ENCODE measurements around the gene PCDHGA10. TPM values are rescaled to one million over a fixed set of nuclear protein-coding genes. Genes with fewer than 3 reads are reported as not detected.
A peak's percentile ranks its signal among the peaks of the same experiment; 100 is the strongest.

Gene PCDHGA10
- total and polyA plus RNA-seq, 2 of the 8 experiments (the other 6 are each of a cell fraction or from before 2014, with no cell fraction given): 2.2 to 6.4 TPM

DNA sequence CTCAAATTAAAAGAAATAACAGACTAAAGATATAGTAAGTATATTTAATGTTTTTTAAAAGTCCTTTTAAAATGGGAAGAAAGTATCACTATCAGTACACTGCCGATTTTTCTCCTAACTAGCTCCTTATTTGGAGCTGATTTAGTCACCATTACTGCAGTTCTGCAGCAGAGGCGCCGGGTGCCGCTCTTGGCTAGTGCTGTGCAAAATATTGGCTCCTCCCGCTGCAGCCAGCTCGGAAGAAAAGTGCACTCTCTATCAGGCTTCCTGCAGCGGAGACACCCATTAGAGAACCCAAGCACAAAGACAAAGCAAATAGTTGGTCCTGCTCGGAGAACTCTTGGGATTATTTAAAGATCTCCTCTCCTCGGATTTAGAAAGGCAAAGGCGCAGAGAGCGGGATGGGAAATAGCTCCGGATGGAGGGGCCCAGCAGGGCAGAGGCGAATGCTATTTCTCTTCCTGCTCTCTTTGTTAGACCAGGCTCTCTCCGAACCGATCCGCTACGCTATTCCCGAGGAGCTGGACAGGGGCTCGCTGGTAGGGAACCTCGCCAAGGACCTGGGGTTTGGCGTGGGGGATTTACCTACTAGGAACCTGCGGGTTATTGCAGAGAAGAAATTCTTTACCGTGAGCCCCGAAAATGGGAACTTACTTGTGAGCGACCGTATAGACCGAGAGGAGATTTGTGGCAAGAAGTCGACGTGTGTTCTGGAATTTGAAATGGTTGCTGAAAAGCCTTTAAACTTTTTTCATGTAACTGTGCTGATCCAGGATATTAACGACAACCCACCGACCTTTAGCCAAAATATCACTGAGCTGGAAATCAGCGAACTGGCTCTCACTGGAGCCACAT lies 42.6 kb upstream of the PCDHGA10 start, which contains the start of gene PCDHGB3:
Gene PCDHGB3, plus strand, starts transcription at position 249 of the 855 bp plus-strand sequence. Its CDS starts 153 bp downstream, at position 402.
- H3K79me2 ChIP-seq (ENCODE audit: control insufficient read depth in 1 of 2, insufficient read depth in 2 of 2, low read length in 2 of 2): no peaks in the 10 kb centered on the region
- H3K79me1 ChIP-seq (ENCODE audit: low read depth, low read length): no peaks in the 10 kb centered on the region
- H3K4me3 ChIP-seq (ENCODE audit: extremely low read depth in 1 of 4, insufficient read depth in 2 of 4, low read depth in 3 of 4, low read length in 4 of 4): no peak within 1 kb of the TSS
- H3K9me3 ChIP-seq (ENCODE audit: insufficient read depth in 2 of 2, low read depth in 1 of 2, low read length in 1 of 2): peaks cover 42 to 55% of the 10 kb centered on the region in 2 experiments
- no peak within 1 kb of the TSS for H2AFZ ChIP-seq (ENCODE audit: low read length)
- H3K4ac ChIP-seq (replicated peaks; ENCODE audit: insufficient read length, low read depth, low read length): no peak within 1 kb of the TSS
- H3K9ac ChIP-seq (replicated peaks in 1 of 4; ENCODE audit: extremely low read depth in 1 of 4, low read depth in 3 of 4, low read length in 3 of 4): no peak within 1 kb of the TSS
- CTCF ChIA-PET (ENCODE audit: partially characterized antibody): interaction anchor here (0.6 to 3.7 kb wide), 34 partner anchors 8 to 591 kb away, joined by 3 to 27 read pairs (median 4); partner anchors contain the start of genes PCDHB10, PCDHB14, PCDHB4 and PCDHGA10
- H2AK5ac ChIP-seq (ENCODE audit: low read depth, low read length): no peak within 1 kb of the TSS
- H3K36me3 ChIP-seq (ENCODE audit: control insufficient read depth in 2 of 4, insufficient read depth in 4 of 4, low read length in 3 of 4): peaks cover 0 to 3% (median 0%) of the 10 kb centered on the region in 4 experiments; a peak in 2 of 8 replicates
- no peak within 1 kb of the TSS for H4K8ac ChIP-seq (ENCODE audit: extremely low read depth, insufficient read depth, low read length)
- H3K18ac ChIP-seq (ENCODE audit: extremely low read depth, low read length): no peak within 1 kb of the TSS
- H3K23me2 ChIP-seq (ENCODE audit: low read depth, low read length): no peaks in the 10 kb centered on the region
- FAIRE-seq (no peak), DNase-seq (ENCODE audit: low read depth in 1 of 2, low spot score in 2 of 2) (no peak)
- H3K56ac ChIP-seq (replicated peaks; ENCODE audit: insufficient read length, low read depth, low read length): no peak within 1 kb of the TSS
- 89% methylated on average over 32 of the region's 32 CpGs; no CpG with 5 or more reads in 1 of the 2 experiments for WGBS, 2 experiments (ENCODE audit: extremely low coverage in 1 of 2, insufficient coverage in 1 of 2, insufficient read length in 1 of 2, insufficient replicate concordance in 2 of 2, low coverage in 1 of 2, low lambda C conversion rate in 2 of 2, missing lambda C conversion rate in 1 of 2)
- no peak within 1 kb of the TSS for H2BK12ac ChIP-seq (ENCODE audit: low read depth, low read length)
- no peaks in the 10 kb centered on the region for H3K27me3 ChIP-seq (replicated peaks in 1 of 4; ENCODE audit: control insufficient read depth in 3 of 4, extremely low read depth in 1 of 4, insufficient read depth in 3 of 4, low read length in 3 of 4)
- H4K5ac ChIP-seq (ENCODE audit: insufficient read length, low read depth, low read length): no peak within 1 kb of the TSS
- peak; percentile 43 to 50; a peak in 3 of 4 replicates for TF ChIP-seq RAD21 (IDR thresholded peaks at IDR 0.05 in 1 of 2, conservative IDR thresholded peaks at IDR 0.05 in 1 of 2; ENCODE audit: low read depth in 2 of 2, low read length in 2 of 2)
- TF ChIP-seq, protein P1, sequence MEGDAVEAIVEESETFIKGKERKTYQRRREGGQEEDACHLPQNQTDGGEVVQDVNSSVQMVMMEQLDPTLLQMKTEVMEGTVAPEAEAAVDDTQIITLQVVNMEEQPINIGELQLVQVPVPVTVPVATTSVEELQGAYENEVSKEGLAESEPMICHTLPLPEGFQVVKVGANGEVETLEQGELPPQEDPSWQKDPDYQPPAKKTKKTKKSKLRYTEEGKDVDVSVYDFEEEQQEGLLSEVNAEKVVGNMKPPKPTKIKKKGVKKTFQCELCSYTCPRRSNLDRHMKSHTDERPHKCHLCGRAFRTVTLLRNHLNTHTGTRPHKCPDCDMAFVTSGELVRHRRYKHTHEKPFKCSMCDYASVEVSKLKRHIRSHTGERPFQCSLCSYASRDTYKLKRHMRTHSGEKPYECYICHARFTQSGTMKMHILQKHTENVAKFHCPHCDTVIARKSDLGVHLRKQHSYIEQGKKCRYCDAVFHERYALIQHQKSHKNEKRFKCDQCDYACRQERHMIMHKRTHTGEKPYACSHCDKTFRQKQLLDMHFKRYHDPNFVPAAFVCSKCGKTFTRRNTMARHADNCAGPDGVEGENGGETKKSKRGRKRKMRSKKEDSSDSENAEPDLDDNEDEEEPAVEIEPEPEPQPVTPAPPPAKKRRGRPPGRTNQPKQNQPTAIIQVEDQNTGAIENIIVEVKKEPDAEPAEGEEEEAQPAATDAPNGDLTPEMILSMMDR (IDR thresholded peaks at IDR 0.05; ENCODE audit: control extremely low read depth in 1 of 3, insufficient read depth in 1 of 3, low read depth in 1 of 3, low read length in 3 of 3): peak; percentile 14 to 28 (median 24); a peak in 3 of 4 replicates
- TF ChIP-seq CHD1 (IDR thresholded peaks at IDR 0.05; ENCODE audit: low read depth, low read length): no peak
- no peak within 1 kb of the TSS for H2BK20ac ChIP-seq (ENCODE audit: low read length)
- no peaks in the 10 kb centered on the region for H3K4me1 ChIP-seq (replicated peaks in 1 of 4; ENCODE audit: control insufficient read depth in 3 of 4, insufficient read depth in 4 of 4, low read length in 3 of 4)
- H4K20me1 ChIP-seq (replicated peaks in 1 of 2; ENCODE audit: control insufficient read depth in 1 of 2, insufficient read depth in 2 of 2, low read length in 2 of 2): no peaks in the 10 kb centered on the region
- no peak within 1 kb of the TSS for H3K23ac ChIP-seq (ENCODE audit: insufficient read length)
- no peak within 1 kb of the TSS for H3K14ac ChIP-seq (ENCODE audit: insufficient read length)
- H2BK15ac ChIP-seq (ENCODE audit: low read length): no peak within 1 kb of the TSS
- POLR2A ChIA-PET (ENCODE audit: partially characterized antibody): interaction anchor here (1.1 to 1.6 kb wide), 2 partner anchors 17 to 276 kb away, joined by 3 to 4 read pairs; partner anchors contain the start of genes PCDHB2 and PCDHGB4
- H4K91ac ChIP-seq (replicated peaks; ENCODE audit: insufficient read length, low read length): no peak within 1 kb of the TSS
- H3K4me2 ChIP-seq (ENCODE audit: insufficient read depth in 1 of 2, low read depth in 2 of 2, low read length in 2 of 2): no peak within 1 kb of the TSS
- H2BK5ac ChIP-seq (ENCODE audit: low read depth, low read length): no peak within 1 kb of the TSS
- H2BK120ac ChIP-seq (replicated peaks; ENCODE audit: low read depth, low read length): no peak within 1 kb of the TSS
- H3K27ac ChIP-seq (ENCODE audit: low read depth, low read length): no peak within 1 kb of the TSS
